A673 (cell line): ENCODE data around the gene MORN5. TPM values are rescaled to one million over a fixed set of nuclear protein-coding genes. Genes with fewer than 3 reads are reported as not detected.

Experiments used
- BruUV-seq: library from RNA; stranded (reverse); fragments of 400-500 nt; replicated peaks from 2 replicates; lab custom pipeline; 2021; lab: Mats Ljungman, UMichigan
- CTCF ChIA-PET: fragments of 300-600 bp; sonication (Branson Sonifier 250); formaldehyde crosslinking; loops from one replicate; lab custom pipeline; 2022; ENCODE audit warnings: antibody characterized with exemption; lab: Charles Lee
- POLR2A ChIA-PET: fragments of 300-600 bp; sonication (Branson Sonifier 250); formaldehyde crosslinking; loops from one replicate; lab custom pipeline; 2022; ENCODE audit warnings: antibody characterized with exemption; ENCODE audit not compliant: low non-redundant PET; lab: Charles Lee
- DNase-seq: peaks from one replicate; pipeline ENCODE4 v3.0.0-alpha.2; 2015; ENCODE audit warnings: low spot score
- H3K27ac ChIP-seq: fragments of 200-600 bp; sonication (generic); 2 replicates; pipeline ENCODE4 v1.5.1; 2016; ENCODE audit warnings: mixed run types, low read depth, mild to moderate bottlenecking, mixed read lengths, antibody characterized with exemption, low read length; ENCODE audit not compliant: poor library complexity, severe bottlenecking
- H3K27me3 ChIP-seq: fragments of 200-600 bp; sonication (generic); replicated peaks from 2 replicates; pipeline ENCODE4 v1.6.1; 2017; ENCODE audit warnings: mixed run types, low read depth, mild to moderate bottlenecking, mixed read lengths, antibody characterized with exemption, low read length; ENCODE audit not compliant: insufficient read depth, poor library complexity
- H3K36me3 ChIP-seq: fragments of 200-600 bp; sonication (generic); 2 replicates; pipeline ENCODE4 v1.6.1; 2016; ENCODE audit warnings: mixed run types, mild to moderate bottlenecking, mixed read lengths, antibody characterized with exemption, low read length; ENCODE audit not compliant: insufficient read depth, poor library complexity, severe bottlenecking
- H3K4me1 ChIP-seq: fragments of 200-600 bp; sonication (generic); 2 replicates; pipeline ENCODE4 v1.6.1; 2017; ENCODE audit warnings: mixed run types, mild to moderate bottlenecking, mixed read lengths, antibody characterized with exemption, low read length; ENCODE audit not compliant: insufficient read depth, poor library complexity, severe bottlenecking
- H3K4me3 ChIP-seq: fragments of 200-600 bp; sonication (generic); 2 replicates; pipeline ENCODE4 v1.5.1; 2016; ENCODE audit warnings: low read depth, mixed run types, mild to moderate bottlenecking, mixed read lengths, low read length; ENCODE audit not compliant: poor library complexity, severe bottlenecking
- H3K9me3 ChIP-seq: fragments of 200-600 bp; sonication (generic); 2 replicates; pipeline ENCODE4 v1.6.1; 2016; ENCODE audit warnings: mixed run types, low read depth, mild to moderate bottlenecking, mixed read lengths, antibody characterized with exemption, low read length; ENCODE audit not compliant: poor library complexity, severe bottlenecking
- EZH2 ChIP-seq: fragments of 200-600 bp; sonication (generic); IDR thresholded peaks from 2 replicates; pipeline ENCODE4 v1.6.1; 2017; ENCODE audit warnings: borderline replicate concordance, low read depth, mild to moderate bottlenecking, mixed read lengths, antibody characterized with exemption, low read length; ENCODE audit not compliant: poor library complexity, severe bottlenecking
- intact Hi-C: fragments of 100-400 bp; cut with micrococcal nuclease; formaldehyde crosslinking; loops from one replicate; pipeline ENCODE4 v1.10.0; 2022; ENCODE audit not compliant: unreplicated experiment
- total RNA-seq: library from RNA; stranded (reverse); gene quantifications from 2 replicates; pipeline ENCODE4 v1.2.3, GENCODE V29; 2021
- TF ChIP-seq, protein P1 (sequence below): fragments of 300-800, 200-600 bp; sonication (generic); conservative IDR thresholded peaks from 2 replicates; pipeline ENCODE4 v1.5.1; 2017; ENCODE audit warnings: low read depth, mild to moderate bottlenecking, antibody characterized with exemption, low read length, moderate library complexity, mixed read lengths

MORN5 gene
- total RNA-seq, 1 experiment from 2014 or later, result not detected

DNA sequence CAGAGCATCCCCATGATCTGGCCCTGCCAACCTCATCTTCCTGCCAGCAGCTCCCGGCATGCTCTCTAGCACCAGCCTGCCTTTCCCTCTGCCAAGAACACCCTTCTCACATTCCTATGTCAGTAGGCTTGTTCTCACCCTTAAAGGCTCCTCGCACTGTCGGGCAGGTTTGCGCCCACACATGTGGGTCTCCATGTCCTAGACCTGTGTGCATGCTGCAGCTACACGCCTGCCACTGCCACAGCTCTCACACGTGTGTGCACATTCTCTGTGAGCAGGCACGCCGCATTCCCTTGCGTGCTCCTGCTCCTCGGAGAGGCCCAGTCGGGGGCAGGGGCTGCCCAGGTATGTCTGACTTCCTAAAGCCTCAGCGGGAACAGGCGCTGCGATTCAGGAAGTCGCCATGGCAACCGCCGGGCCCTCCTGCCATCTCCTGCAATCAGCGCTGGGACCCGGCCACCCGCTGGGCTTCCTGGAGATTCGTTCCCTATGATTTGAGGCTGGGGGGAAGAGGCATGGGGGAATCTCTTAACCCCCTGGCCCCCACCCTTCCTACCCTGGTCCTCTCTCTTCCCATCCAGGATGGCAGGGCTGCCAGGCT lies 28.2 kb upstream of the MORN5 start:
- Histone ChIP-seq H3K36me3 (no peaks in the 10 kb centered on the region), H3K9me3 (no peaks in the 10 kb centered on the region), H3K27me3 (no peaks in the 10 kb centered on the region), H3K4me3 (no peak overlapping the region), H3K4me1 (peaks cover 11% of the 10 kb centered on the region), H3K27ac (no peak overlapping the region)
- intact Hi-C loops, result no loop called here
- CTCF ChIA-PET, result interaction anchor here (0.8 kb wide), 1 partner anchor 10 kb away, joined by 3 read pairs; no protein-coding TSS in a partner anchor
- no peak for TF ChIP-seq EZH2
- TF ChIP-seq, protein P1, sequence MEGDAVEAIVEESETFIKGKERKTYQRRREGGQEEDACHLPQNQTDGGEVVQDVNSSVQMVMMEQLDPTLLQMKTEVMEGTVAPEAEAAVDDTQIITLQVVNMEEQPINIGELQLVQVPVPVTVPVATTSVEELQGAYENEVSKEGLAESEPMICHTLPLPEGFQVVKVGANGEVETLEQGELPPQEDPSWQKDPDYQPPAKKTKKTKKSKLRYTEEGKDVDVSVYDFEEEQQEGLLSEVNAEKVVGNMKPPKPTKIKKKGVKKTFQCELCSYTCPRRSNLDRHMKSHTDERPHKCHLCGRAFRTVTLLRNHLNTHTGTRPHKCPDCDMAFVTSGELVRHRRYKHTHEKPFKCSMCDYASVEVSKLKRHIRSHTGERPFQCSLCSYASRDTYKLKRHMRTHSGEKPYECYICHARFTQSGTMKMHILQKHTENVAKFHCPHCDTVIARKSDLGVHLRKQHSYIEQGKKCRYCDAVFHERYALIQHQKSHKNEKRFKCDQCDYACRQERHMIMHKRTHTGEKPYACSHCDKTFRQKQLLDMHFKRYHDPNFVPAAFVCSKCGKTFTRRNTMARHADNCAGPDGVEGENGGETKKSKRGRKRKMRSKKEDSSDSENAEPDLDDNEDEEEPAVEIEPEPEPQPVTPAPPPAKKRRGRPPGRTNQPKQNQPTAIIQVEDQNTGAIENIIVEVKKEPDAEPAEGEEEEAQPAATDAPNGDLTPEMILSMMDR, result no peak
- no peak for DNase-seq
- POLR2A ChIA-PET, result no interaction called here
- BruUV-seq, result no TSS peak

DNA sequence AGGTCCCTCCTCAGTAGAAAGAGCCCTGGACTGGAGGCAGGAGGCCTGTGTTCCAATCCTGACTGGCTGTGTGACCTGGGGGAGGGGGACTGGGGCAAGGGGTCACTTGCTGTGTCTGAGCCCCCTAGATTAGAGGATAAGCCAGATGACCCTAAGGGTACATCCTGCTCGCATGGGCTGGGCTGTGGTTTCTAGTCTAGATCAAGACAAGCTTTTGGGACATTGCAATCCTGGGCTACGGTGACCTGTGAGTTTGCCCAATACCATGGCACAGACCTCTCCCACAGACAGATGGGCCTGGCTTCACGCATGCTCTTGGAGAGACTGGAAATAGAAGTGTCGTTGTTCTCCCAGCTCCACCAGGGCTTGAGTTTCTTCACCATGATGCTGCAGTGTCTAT lies 27.2 kb upstream of the MORN5 start:
- TF ChIP-seq EZH2, result no peak
- TF ChIP-seq, protein P1, result no peak
- no peaks in the 10 kb centered on the region for H3K36me3 ChIP-seq
- no peaks in the 10 kb centered on the region for H3K27me3 ChIP-seq
- peaks cover 5% of the 10 kb centered on the region for H3K4me1 ChIP-seq
- no peak overlapping the region for H3K4me3 ChIP-seq
- POLR2A ChIA-PET, result no interaction called here
- BruUV-seq, result no TSS peak
- CTCF ChIA-PET, result no interaction called here
- H3K9me3 ChIP-seq, result no peaks in the 10 kb centered on the region
- intact Hi-C loops, result no loop called here
- H3K27ac ChIP-seq, result no peak overlapping the region
- DNase-seq, result no peak

DNA sequence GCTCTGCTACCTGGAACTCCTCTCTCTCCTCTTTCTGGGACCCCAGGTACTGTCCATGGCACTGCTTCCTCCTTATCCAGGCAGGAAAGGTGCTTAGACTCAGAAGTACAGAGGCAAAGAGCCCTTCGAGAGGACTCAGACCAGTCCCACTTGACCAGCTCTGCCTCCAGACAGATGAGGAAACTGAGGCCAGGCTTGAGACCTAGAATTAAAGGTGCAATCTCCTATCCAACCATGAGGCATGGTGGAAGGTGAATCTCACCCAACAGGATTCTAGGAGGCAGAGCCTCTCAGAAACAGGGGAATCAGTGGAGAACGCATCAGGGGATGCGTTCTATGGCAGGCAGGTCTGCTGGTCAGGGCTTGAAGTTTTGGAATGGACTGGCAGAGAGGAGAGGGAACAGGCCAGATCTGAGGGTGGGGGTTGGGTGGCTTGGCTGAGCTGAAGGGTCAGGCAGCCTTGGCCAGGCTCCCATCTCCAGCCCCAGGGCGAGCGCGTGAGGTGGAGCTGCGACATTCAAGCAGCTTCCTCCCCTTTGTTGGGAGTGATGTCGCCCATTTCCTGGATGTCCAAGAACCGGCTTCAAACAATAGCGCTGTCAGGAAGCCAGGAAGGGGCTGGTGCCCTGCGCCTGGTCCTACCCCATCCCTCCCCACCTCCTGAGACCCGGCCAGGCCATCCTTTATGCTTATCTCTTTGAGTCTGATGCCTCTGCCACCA lies 26.3 kb upstream of the MORN5 start:
- TF ChIP-seq, protein P1, result no peak
- no peak for TF ChIP-seq EZH2
- no TSS peak for BruUV-seq
- ChIA-PET CTCF (no interaction called here), POLR2A (no interaction called here)
- no peaks in the 10 kb centered on the region for H3K36me3 ChIP-seq
- no peak overlapping the region for H3K4me3 ChIP-seq
- no peaks in the 10 kb centered on the region for H3K9me3 ChIP-seq
- no peaks in the 10 kb centered on the region for H3K27me3 ChIP-seq
- peaks cover 5% of the 10 kb centered on the region for H3K4me1 ChIP-seq
- no peak for DNase-seq
- intact Hi-C loops, result no loop called here
- H3K27ac ChIP-seq, result no peak overlapping the region
